ENCODE results near the gene ARHGEF25.

- TF ChIP-seq EZH2 (IDR thresholded peaks at IDR 0.05) (no peak), POLR2AphosphoS5 (IDR thresholded peaks at IDR 0.05; ENCODE audit: borderline replicate concordance, low read depth, low read length) (no peak), FOXP2 (optimal IDR thresholded peaks at IDR 0.05; ENCODE audit: control extremely low read depth, extremely low read length, insufficient read depth) (no peak)
Measured at GRCh38 chr12:57618966-57619433, 7.8 kb downstream of the ARHGEF25 start.
